PFSK-1 (cell line): ENCODE data around the gene CASP7.

Experiments used
- FOXP2 ChIP-seq: optimal IDR thresholded peaks from 2 replicates; pipeline ENCODE3; 2011; ENCODE audit warnings: borderline replicate concordance, control low read depth, inconsistent platforms; ENCODE audit not compliant: insufficient read depth; ENCODE audit errors: extremely low read length, extremely low read depth
- POLR2AphosphoS5 ChIP-seq: IDR thresholded peaks from 2 replicates; pipeline ENCODE4 v1.6.1; 2012; ENCODE audit warnings: low read depth, mild to moderate bottlenecking, control low read depth, low read length, moderate library complexity
- REST ChIP-seq, 2 experiments: IDR thresholded peaks; 2 replicates each; pipeline versions ENCODE4 v1.6.1 to v1.8.0; 2011 to 2012; ENCODE audit warnings: low read depth in 2 of 2, low read length in 2 of 2, control low read depth in 1 of 2, inconsistent platforms in 1 of 2, mild to moderate bottlenecking in 1 of 2, moderate library complexity in 1 of 2; ENCODE audit not compliant: insufficient read depth in 1 of 2
- SIN3A ChIP-seq: IDR thresholded peaks from 2 replicates; pipeline ENCODE4 v1.6.1; 2012; ENCODE audit warnings: mild to moderate bottlenecking, low read length, moderate library complexity, borderline replicate concordance; ENCODE audit not compliant: insufficient read depth
- TAF1 ChIP-seq: IDR thresholded peaks from 2 replicates; pipeline ENCODE4 v1.6.1; 2012; ENCODE audit warnings: low read length, control low read depth, borderline replicate concordance; ENCODE audit not compliant: insufficient read depth

- no peak for TF ChIP-seq POLR2AphosphoS5
- no peak for TF ChIP-seq TAF1
- no peak for TF ChIP-seq REST (IDR thresholded peaks at IDR 0.05; ENCODE audit: insufficient read depth in 1 of 2, low read depth in 2 of 2, low read length in 2 of 2)
- no peak for TF ChIP-seq SIN3A
- TF ChIP-seq FOXP2: no peak
Measured at GRCh38 chr10:113762083-113762482, 82.4 kb downstream of the CASP7 start.
